HCT116 (cell line): ENCODE data around the gene UNC93B1.

Source experiments
- CBX3 ChIP-seq: IDR thresholded peaks from 2 replicates; pipeline ENCODE4 v1.6.1; 2012; ENCODE audit warnings: low read depth
- CEBPB ChIP-seq: IDR thresholded peaks from 2 replicates; pipeline ENCODE4 v1.6.1; 2012; ENCODE audit warnings: low read depth
- CTCF ChIP-seq, 3 experiments: fragments of 200-600 bp in 1 of 3; sonication (generic) in 1 of 3; IDR thresholded peaks in 2 of 3; conservative IDR thresholded peaks in 1 of 3; 2 replicates each; pipeline ENCODE4 v1.5.1; 2012 to 2017; ENCODE audit warnings: low read depth in 2 of 3, low read length in 2 of 3, antibody characterized with exemption in 1 of 3, borderline replicate concordance in 1 of 3, control low read depth in 1 of 3, mild to moderate bottlenecking in 1 of 3, mixed read lengths in 1 of 3, mixed run types in 1 of 3, moderate library complexity in 1 of 3; ENCODE audit not compliant: insufficient read depth in 1 of 3
- EGR1 ChIP-seq: IDR thresholded peaks from 2 replicates; pipeline ENCODE4 v1.6.1; 2012; ENCODE audit warnings: low read depth
- ELF1 ChIP-seq: IDR thresholded peaks from 2 replicates; pipeline ENCODE4 v1.6.1; 2012; ENCODE audit warnings: low read depth, borderline replicate concordance
- EZH2 ChIP-seq: fragments of 200-600 bp; sonication (generic); IDR thresholded peaks from 2 replicates; pipeline ENCODE4 v1.6.1; 2017; ENCODE audit warnings: antibody characterized with exemption, mixed run types
- EZH2phosphoT487 ChIP-seq: fragments of 200-600 bp; IDR thresholded peaks from 2 replicates; pipeline ENCODE4 v1.6.1; 2018; ENCODE audit warnings: antibody characterized with exemption, borderline replicate concordance
- MAX ChIP-seq: IDR thresholded peaks from 2 replicates; pipeline ENCODE4 v1.6.1; 2012
- POLR2A ChIP-seq: IDR thresholded peaks from 2 replicates; pipeline ENCODE4 v1.7.0; 2011; ENCODE audit warnings: borderline replicate concordance; ENCODE audit not compliant: insufficient read depth, insufficient read length; ENCODE audit errors: extremely low read depth
- POLR2AphosphoS5 ChIP-seq: IDR thresholded peaks from 2 replicates; pipeline ENCODE4 v1.6.1; 2011; ENCODE audit warnings: mild to moderate bottlenecking, low read depth, low read length, moderate library complexity
- TCF7L2 ChIP-seq: IDR thresholded peaks from 2 replicates; pipeline ENCODE4 v1.7.0; 2011; ENCODE audit warnings: borderline replicate concordance, inconsistent platforms; ENCODE audit not compliant: insufficient read depth, insufficient read length; ENCODE audit errors: extremely low read depth
- YY1 ChIP-seq: IDR thresholded peaks from 2 replicates; pipeline ENCODE4 v1.6.1; 2011; ENCODE audit warnings: low read length, low read depth, moderate library complexity, mild to moderate bottlenecking; ENCODE audit not compliant: insufficient replicate concordance; ENCODE audit errors: extremely low read depth
- ZBTB33 ChIP-seq: IDR thresholded peaks from 2 replicates; pipeline ENCODE4 v1.6.1; 2011; ENCODE audit warnings: mild to moderate bottlenecking, low read length, moderate library complexity; ENCODE audit not compliant: insufficient replicate concordance; ENCODE audit errors: extremely low read depth
- ZNF274 ChIP-seq: fragments of 200-500 bp; sonication (Bioruptor generic); IDR thresholded peaks from 2 replicates; pipeline ENCODE4 v1.6.1; 2014; ENCODE audit warnings: mild to moderate bottlenecking, low read depth, low read length, inconsistent platforms

GRCh38 chr11:68027667-68028066 lies 23.8 kb upstream of the UNC93B1 start:
- TF ChIP-seq CTCF (IDR thresholded peaks at IDR 0.05 in 2 of 3, conservative IDR thresholded peaks at IDR 0.05 in 1 of 3; ENCODE audit: borderline replicate concordance in 1 of 3, insufficient read depth in 1 of 3, low read depth in 2 of 3, low read length in 2 of 3), result no peak
- TF ChIP-seq YY1, result no peak
- TF ChIP-seq TCF7L2, result no peak
- TF ChIP-seq EGR1, result no peak
- TF ChIP-seq MAX, result no peak
- no peak for TF ChIP-seq ZNF274
- TF ChIP-seq CEBPB, result no peak
- TF ChIP-seq ZBTB33, result no peak
- TF ChIP-seq POLR2A, result no peak
- no peak for TF ChIP-seq EZH2phosphoT487
- TF ChIP-seq CBX3, result no peak
- no peak for TF ChIP-seq ELF1
- TF ChIP-seq POLR2AphosphoS5, result no peak
- no peak for TF ChIP-seq EZH2
